Astrocyte (in vitro differentiated cells and primary cell): ENCODE results near the gene NOX4. TPM values are rescaled to one million over a fixed set of nuclear protein-coding genes. Genes with fewer than 3 reads are reported as not detected.
A peak's percentile ranks its signal among the peaks of the same experiment; 100 is the strongest.
"Not testable (repeated sequence)": the region's sequence is repeated elsewhere in the genome, so short reads cannot be mapped to it uniquely, and the experiment has no call there.

ENCODE experiments used
- DNase-seq: peaks from one replicate; pipeline ENCODE4 v3.0.0-alpha.2; 2010; ENCODE audit warnings: low read depth
- FAIRE-seq: peaks from 2 replicates; lab custom pipeline; 2011; peaks lifted over from hg19 to GRCh38; lab: Jason Lieb, UNC
- H2AFZ ChIP-seq: 2 replicates; pipeline ENCODE4 v1.6.0; 2012; ENCODE audit warnings: low read depth, low read length, inconsistent platforms
- H3K27ac ChIP-seq: 2 replicates; pipeline ENCODE4 v1.5.1; 2011; ENCODE audit warnings: low read depth, low read length, inconsistent platforms
- H3K27me3 ChIP-seq: 2 replicates; pipeline ENCODE4 v1.6.0; 2011; ENCODE audit warnings: low read length, inconsistent platforms; ENCODE audit not compliant: insufficient read depth
- H3K36me3 ChIP-seq: 2 replicates; pipeline ENCODE4 v1.5.1; 2011; ENCODE audit warnings: low read length, inconsistent platforms; ENCODE audit not compliant: insufficient read depth
- H3K4me1 ChIP-seq: 2 replicates; pipeline ENCODE4 v1.5.1; 2011; ENCODE audit warnings: low read length, inconsistent platforms; ENCODE audit not compliant: insufficient read depth
- H3K4me2 ChIP-seq: 2 replicates; pipeline ENCODE4 v1.6.0; 2012; ENCODE audit warnings: low read length, inconsistent platforms
- H3K4me3 ChIP-seq: 2 replicates; pipeline ENCODE4 v1.5.1; 2011; ENCODE audit warnings: low read depth, mild to moderate bottlenecking, low read length, inconsistent platforms; ENCODE audit not compliant: insufficient read depth
- H3K79me2 ChIP-seq: 2 replicates; pipeline ENCODE4 v1.6.0; 2012; ENCODE audit warnings: mild to moderate bottlenecking, low read length, inconsistent platforms; ENCODE audit not compliant: insufficient read depth
- H3K9ac ChIP-seq: 2 replicates; pipeline ENCODE4 v1.6.0; 2012; ENCODE audit warnings: mild to moderate bottlenecking, low read length, inconsistent platforms
- H3K9me3 ChIP-seq: 2 replicates; pipeline ENCODE4 v1.5.1; 2012; ENCODE audit warnings: low read depth, mild to moderate bottlenecking, low read length, inconsistent platforms; ENCODE audit not compliant: insufficient read depth
- H4K20me1 ChIP-seq: 2 replicates; pipeline ENCODE4 v1.6.0; 2012; ENCODE audit warnings: low read length, inconsistent platforms; ENCODE audit not compliant: insufficient read depth
- H3K27ac Mint-ChIP-seq: one replicate; pipeline ENCODE4 v1.8.0; 2021; ENCODE audit warnings: mild to moderate bottlenecking, mixed read lengths; ENCODE audit not compliant: unreplicated experiment
- H3K27me3 Mint-ChIP-seq: one replicate; pipeline ENCODE4 v1.8.0; 2021; ENCODE audit warnings: low read depth, mixed read lengths; ENCODE audit not compliant: unreplicated experiment
- H3K36me3 Mint-ChIP-seq: one replicate; pipeline ENCODE4 v1.8.0; 2021; ENCODE audit warnings: low read depth, mixed read lengths; ENCODE audit not compliant: unreplicated experiment
- H3K4me1 Mint-ChIP-seq: one replicate; pipeline ENCODE4 v1.8.0; 2021; ENCODE audit warnings: low read depth, mixed read lengths; ENCODE audit not compliant: unreplicated experiment
- H3K4me3 Mint-ChIP-seq: one replicate; pipeline ENCODE4 v1.8.0; 2021; ENCODE audit warnings: mild to moderate bottlenecking, moderate library complexity, mixed read lengths; ENCODE audit not compliant: unreplicated experiment
- H3K9me3 Mint-ChIP-seq: one replicate; pipeline ENCODE4 v1.8.0; 2021; ENCODE audit warnings: mild to moderate bottlenecking, mixed read lengths; ENCODE audit not compliant: unreplicated experiment
- CTCF ChIP-seq: IDR thresholded peaks from 2 replicates; pipeline ENCODE4 v1.5.1; 2011; ENCODE audit warnings: low read depth, mild to moderate bottlenecking, inconsistent platforms, low read length, moderate library complexity; ENCODE audit not compliant: insufficient read depth
- EZH2 ChIP-seq: IDR thresholded peaks from 2 replicates; pipeline ENCODE4 v1.6.1; 2012; ENCODE audit warnings: mild to moderate bottlenecking, low read length, inconsistent platforms; ENCODE audit not compliant: insufficient read depth
- total RNA-seq: library from RNA; stranded (reverse); gene quantifications from 2 replicates; pipeline ENCODE4 v1.2.1, GENCODE V29; 2021

NOX4 gene
- total RNA-seq, 1 donor from 2014 or later = 36.5 TPM

GRCh38 chr11:89295023-89295422 is 196.2 kb downstream of the NOX4 start:
- H3K9ac ChIP-seq, H3K4me1 ChIP-seq, H3K4me1 Mint-ChIP-seq, DNase-seq, H4K20me1 ChIP-seq, H3K27ac Mint-ChIP-seq, H3K36me3 Mint-ChIP-seq, H3K4me3 Mint-ChIP-seq, H3K4me3 ChIP-seq, H3K4me2 ChIP-seq, H3K9me3 ChIP-seq, H3K9me3 Mint-ChIP-seq, H3K36me3 ChIP-seq, H3K27me3 Mint-ChIP-seq, FAIRE-seq, H2AFZ ChIP-seq, H3K79me2 ChIP-seq, H3K27me3 ChIP-seq, H3K27ac ChIP-seq: not testable (repeated sequence)

GRCh38 chr11:89293965-89294679 is 197.1 kb downstream of the NOX4 start:
- Mint-ChIP-seq H3K4me1 (peaks cover 3% of the 10 kb centered on the region), H3K36me3 (no peaks in the 10 kb centered on the region), H3K9me3 (no peaks in the 10 kb centered on the region), H3K27ac (peak overlapping the region; percentile 34), H3K27me3 (no peaks in the 10 kb centered on the region), H3K4me3 (no peak overlapping the region)
- Histone ChIP-seq H3K27ac (peak overlapping the region; percentile 26), H3K4me3 (peak overlapping the region; percentile 50), H3K79me2 (no peaks in the 10 kb centered on the region), H3K4me2 (peak overlapping the region; percentile 82), H3K4me1 (no peaks in the 10 kb centered on the region), H4K20me1 (no peaks in the 10 kb centered on the region), H2AFZ (peak overlapping the region; percentile 78), H3K9ac (peak overlapping the region; percentile 72), H3K36me3 (no peaks in the 10 kb centered on the region), H3K9me3 (no peaks in the 10 kb centered on the region), H3K27me3 (no peaks in the 10 kb centered on the region)
- FAIRE-seq = no peak
- peak; percentile 29 for DNase-seq
- no peak for TF ChIP-seq CTCF
- TF ChIP-seq EZH2 = no peak

GRCh38 chr11:89288004-89288403 is 203.2 kb downstream of the NOX4 start:
- H2AFZ ChIP-seq, H3K36me3 Mint-ChIP-seq, H3K9ac ChIP-seq, H4K20me1 ChIP-seq, H3K27me3 Mint-ChIP-seq, H3K4me1 Mint-ChIP-seq, H3K4me2 ChIP-seq, H3K4me3 Mint-ChIP-seq, FAIRE-seq, H3K9me3 ChIP-seq, H3K27ac ChIP-seq, H3K27me3 ChIP-seq, H3K9me3 Mint-ChIP-seq, H3K27ac Mint-ChIP-seq, H3K4me1 ChIP-seq, H3K79me2 ChIP-seq, DNase-seq, H3K36me3 ChIP-seq, H3K4me3 ChIP-seq: not testable (repeated sequence)

GRCh38 chr11:89286601-89287000 is 204.6 kb downstream of the NOX4 start:
- H3K27ac Mint-ChIP-seq, DNase-seq, H3K4me1 Mint-ChIP-seq, H3K9me3 Mint-ChIP-seq, H3K4me1 ChIP-seq, H3K27ac ChIP-seq, H3K27me3 Mint-ChIP-seq, H3K27me3 ChIP-seq, H3K79me2 ChIP-seq, FAIRE-seq, H3K4me3 Mint-ChIP-seq, H3K4me2 ChIP-seq, H3K36me3 Mint-ChIP-seq, H3K9me3 ChIP-seq, H2AFZ ChIP-seq, H3K4me3 ChIP-seq, H3K9ac ChIP-seq, H4K20me1 ChIP-seq, H3K36me3 ChIP-seq: not testable (repeated sequence)

GRCh38 chr11:89281032-89281677 is 210.0 kb downstream of the NOX4 start:
- not testable (repeated sequence) for H2AFZ ChIP-seq, H3K36me3 ChIP-seq, H3K9ac ChIP-seq, H3K9me3 ChIP-seq, H3K27me3 Mint-ChIP-seq, H3K4me2 ChIP-seq, H3K4me1 ChIP-seq, H4K20me1 ChIP-seq, H3K79me2 ChIP-seq, H3K27ac ChIP-seq, H3K27ac Mint-ChIP-seq, H3K27me3 ChIP-seq, DNase-seq, H3K36me3 Mint-ChIP-seq, H3K4me1 Mint-ChIP-seq, H3K4me3 ChIP-seq, H3K4me3 Mint-ChIP-seq, FAIRE-seq, H3K9me3 Mint-ChIP-seq
